Measurements from ENCODE around the gene PTPRN2. TPM values are rescaled to one million over a fixed set of nuclear protein-coding genes. Genes with fewer than 3 reads are reported as not detected.

The PTPRN2 gene
- total and polyA plus RNA-seq, 2 of the 8 experiments (the other 6 are each of a cell fraction or from before 2014, with no cell fraction given), result 2.6 to 4.5 TPM

- TF ChIP-seq EZH2 (IDR thresholded peaks at IDR 0.05; ENCODE audit: low read depth, low read length, severe bottlenecking) (no peak), SUZ12 (IDR thresholded peaks at IDR 0.05; ENCODE audit: low read length) (no peak), EGR1 (IDR thresholded peaks at IDR 0.05; ENCODE audit: borderline replicate concordance, low read depth, low read length) (no peak), SAP30 (IDR thresholded peaks at IDR 0.05; ENCODE audit: insufficient read depth, insufficient replicate concordance, low read length) (no peak), POLR2AphosphoS5 (IDR thresholded peaks at IDR 0.05; ENCODE audit: low read depth, low read length) (no peak), MAFK (IDR thresholded peaks at IDR 0.05; ENCODE audit: low read depth, low read length) (no peak)
- TF ChIP-seq, protein P1, sequence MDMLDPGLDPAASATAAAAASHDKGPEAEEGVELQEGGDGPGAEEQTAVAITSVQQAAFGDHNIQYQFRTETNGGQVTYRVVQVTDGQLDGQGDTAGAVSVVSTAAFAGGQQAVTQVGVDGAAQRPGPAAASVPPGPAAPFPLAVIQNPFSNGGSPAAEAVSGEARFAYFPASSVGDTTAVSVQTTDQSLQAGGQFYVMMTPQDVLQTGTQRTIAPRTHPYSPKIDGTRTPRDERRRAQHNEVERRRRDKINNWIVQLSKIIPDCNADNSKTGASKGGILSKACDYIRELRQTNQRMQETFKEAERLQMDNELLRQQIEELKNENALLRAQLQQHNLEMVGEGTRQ (IDR thresholded peaks at IDR 0.05; ENCODE audit: low read length), result no peak
Measured at GRCh38 chr7:157926521-157927150, 661.0 kb downstream of the PTPRN2 start (continued).

Data from H1 (cell line).